RPMI7951 (cell line): ENCODE data around the gene MSGN1. TPM values are rescaled to one million over a fixed set of nuclear protein-coding genes. Genes with fewer than 3 reads are reported as not detected.

Experiments
- DNase-seq: peaks from one replicate; pipeline ENCODE4 v3.0.0-alpha.2; 2012; ENCODE audit warnings: low read depth
- total RNA-seq: library from RNA; depleted of rRNA; stranded (reverse); fragments of >200 nt; shearing (Covaris generic); gene quantifications from 2 replicates; pipeline ENCODE4 v1.2.3, GENCODE V29; 2014; rRNA removed

MSGN1 gene
- total RNA-seq, result not detected in 2 replicates

GRCh38 chr2:17816396-17817245 is at the start of gene MSGN1:
MSGN1 (plus strand) TSS chr2:17816460; CDS start chr2:17816519, 59 bp downstream.
- no peak for DNase-seq

- no peak for DNase-seq
Observed at GRCh38 chr2:17768894-17769293, 47.4 kb upstream of the MSGN1 start.

GRCh38 chr2:17771956-17772355 is 44.3 kb upstream of the MSGN1 start:
- DNase-seq, result no peak

GRCh38 chr2:17772532-17772931 is 43.7 kb upstream of the MSGN1 start:
- no peak for DNase-seq

DNA sequence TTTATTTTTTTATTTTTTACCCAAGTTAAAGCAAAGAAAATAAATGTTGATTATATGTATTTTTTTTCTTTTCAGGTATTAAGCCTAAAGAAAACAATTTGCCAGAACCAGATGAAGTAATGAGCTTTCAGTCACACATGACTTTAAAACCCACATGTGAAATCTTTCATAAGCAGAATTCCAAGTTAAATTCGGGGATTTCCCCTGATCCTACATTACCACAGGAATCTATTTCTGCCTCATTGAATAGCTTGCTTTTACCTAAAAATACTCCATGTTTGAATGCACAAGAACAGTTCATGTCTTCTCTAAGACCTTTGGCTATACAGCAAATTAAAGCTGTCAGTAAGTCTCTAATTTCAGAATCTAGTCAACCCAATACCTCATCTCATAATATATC is 35.7 kb upstream of the MSGN1 start:
- DNase-seq, result no peak

DNA sequence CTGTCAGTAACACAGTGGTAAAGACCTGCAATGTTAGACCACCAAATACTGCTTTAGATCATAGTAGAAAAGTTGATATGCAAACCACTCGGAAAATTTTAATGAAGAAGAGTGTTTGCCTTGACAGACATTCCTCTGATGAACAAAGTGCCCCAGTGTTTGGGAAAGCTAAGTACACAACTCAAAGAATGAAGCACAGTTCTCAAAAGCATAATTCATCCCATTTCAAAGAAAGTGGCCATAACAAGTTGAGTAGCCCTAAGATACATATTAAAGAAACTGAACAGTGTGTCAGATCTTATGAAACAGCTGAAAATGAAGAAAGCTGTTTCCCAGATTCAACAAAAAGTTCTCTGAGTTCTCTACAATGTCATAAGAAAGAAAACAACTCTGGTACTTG is 34.8 kb upstream of the MSGN1 start:
- DNase-seq, result peak; percentile 38

GRCh38 chr2:17786727-17787126 is 29.5 kb upstream of the MSGN1 start:
- DNase-seq, result no peak

DNA sequence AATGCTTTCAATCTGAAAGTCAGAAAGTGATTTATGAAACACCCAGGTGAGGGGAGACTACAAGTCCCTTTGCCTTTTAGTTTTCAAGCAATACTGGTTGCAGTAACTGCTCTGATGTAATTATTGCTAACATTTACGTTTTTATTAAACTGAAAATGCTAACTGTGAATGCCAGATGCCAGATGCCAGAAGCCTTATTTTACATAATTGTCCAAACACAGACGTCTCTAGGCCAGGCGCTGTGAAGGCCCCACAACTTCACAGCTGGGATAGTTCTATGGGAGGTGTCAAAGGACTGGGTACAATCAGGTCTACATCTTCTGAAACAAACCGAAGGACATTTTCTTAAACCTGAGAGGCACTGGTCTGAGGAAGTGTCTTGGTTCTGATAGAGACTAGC is 27.5 kb upstream of the MSGN1 start:
- DNase-seq, result no peak

- no peak for DNase-seq
Observed at GRCh38 chr2:17790536-17790935, 25.7 kb upstream of the MSGN1 start.

DNA sequence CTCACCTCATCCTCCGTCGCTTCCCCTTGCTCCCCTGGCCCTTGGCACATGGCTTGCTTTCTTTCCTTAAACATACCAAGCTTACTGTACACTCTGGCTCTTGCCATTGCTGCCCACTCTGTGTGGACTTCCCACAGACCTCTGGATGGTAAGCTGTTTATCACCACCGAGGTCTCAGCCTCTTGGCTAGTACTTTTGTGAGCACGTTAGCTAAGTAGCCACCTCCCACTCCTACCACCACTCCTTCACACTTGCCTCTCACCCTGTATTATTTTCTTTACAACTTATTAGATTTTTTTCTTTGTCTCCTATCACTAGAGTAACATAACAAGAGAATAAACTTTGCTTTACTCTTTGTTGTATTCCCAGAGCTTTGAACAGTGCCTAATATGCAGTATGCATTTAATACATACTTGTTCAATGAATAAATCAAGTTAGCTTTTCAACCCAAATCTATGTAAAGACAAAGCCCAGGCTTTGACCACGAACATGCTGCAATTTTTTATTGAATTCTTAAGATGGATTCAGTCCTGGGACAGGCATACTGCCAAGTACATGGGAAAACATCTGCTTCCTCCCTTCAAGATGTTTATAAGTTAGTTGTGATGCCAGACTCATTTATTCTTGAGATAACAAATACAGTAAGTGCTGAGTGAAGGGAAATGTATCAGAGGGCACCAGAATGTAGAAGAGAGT is 25.0 kb upstream of the MSGN1 start:
- peak; percentile 37 for DNase-seq

GRCh38 chr2:17791817-17792130 is 24.5 kb upstream of the MSGN1 start:
- DNase-seq, result no peak

- no peak for DNase-seq
Observed at GRCh38 chr2:17792515-17792914, 23.7 kb upstream of the MSGN1 start.

- DNase-seq, result no peak
Observed at GRCh38 chr2:17793296-17793695, 23.0 kb upstream of the MSGN1 start.

GRCh38 chr2:17793803-17794354 is 22.4 kb upstream of the MSGN1 start:
- DNase-seq, result no peak

- no peak for DNase-seq
Observed at GRCh38 chr2:17795309-17795708, 21.0 kb upstream of the MSGN1 start.

- DNase-seq, result no peak
Observed at GRCh38 chr2:17798338-17798737, 17.9 kb upstream of the MSGN1 start.

DNA sequence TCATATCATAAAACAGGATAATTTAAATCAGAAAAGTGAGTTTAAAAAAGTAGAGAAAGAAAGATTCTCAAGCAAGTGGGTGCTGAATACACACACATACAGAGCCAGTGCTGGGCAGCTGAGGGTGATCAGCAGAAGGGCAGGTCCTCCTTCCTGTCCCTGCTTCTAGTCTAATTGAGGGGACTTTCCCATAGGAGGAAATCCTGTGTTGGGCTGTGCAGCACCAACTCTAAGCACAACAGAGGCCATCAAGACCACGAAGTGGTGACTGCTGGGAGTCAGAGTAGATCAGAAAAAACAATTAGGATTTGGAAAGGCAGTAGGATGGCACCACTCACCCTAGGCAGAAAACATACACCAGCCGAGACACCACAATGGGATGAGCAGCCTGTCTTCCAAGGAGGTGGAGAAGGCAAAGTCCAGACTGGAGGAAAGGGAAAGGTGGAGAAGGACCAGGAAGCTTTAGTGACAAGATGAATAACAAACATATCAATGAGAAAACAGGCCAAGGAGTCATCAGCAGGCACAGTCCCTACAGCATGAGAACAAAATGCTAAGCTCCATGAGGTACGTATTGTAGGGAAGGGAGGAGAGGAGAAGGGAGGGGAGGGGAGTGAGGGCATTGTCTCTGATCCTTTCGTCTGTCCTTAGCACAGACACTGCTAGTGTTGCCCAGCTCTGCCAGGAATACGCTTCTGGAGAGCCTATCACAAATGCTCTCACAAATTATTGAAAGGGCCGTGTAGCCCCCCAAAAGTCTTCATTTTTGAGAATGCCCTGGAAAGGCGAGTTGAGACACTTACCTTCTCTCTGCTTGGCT is 16.7 kb upstream of the MSGN1 start:
- no peak for DNase-seq

GRCh38 chr2:17800219-17800618 is 16.0 kb upstream of the MSGN1 start:
- peak; percentile 63 for DNase-seq

DNA sequence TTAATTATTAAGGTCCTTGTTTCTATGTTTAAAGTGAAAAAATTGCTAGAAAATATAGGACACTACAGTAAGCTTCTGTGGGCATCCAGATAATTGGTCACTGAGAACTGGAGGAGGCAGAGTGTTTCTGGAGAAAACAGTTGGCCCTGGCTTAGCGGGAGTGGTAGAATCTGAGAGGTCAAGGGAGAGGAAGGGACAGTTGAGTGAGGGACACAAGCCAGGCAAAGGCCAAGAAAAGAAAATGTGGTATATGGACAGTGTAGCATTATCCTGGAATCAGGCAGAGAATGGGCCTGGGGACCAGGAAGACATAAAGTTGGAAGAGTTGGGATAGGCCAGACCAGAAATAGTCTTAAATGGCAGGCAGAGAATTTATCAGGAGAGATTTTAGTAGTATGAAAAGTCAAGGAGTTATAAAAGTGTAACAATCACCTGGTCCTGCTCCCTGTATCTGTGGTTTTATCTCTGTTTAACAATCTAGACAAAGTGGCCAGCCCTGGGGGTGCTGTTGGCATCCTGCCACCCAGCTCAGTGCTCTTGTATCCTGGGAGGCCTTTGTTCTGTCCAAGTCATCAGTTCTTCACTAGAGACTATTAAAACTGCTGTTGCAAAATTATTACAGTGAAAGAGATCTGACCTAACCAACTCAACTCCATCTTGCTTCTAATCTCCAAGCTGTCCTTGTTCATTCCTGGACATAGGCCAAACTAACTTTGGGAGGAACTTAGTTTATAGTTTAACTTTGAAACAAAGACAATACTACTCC is 15.4 kb upstream of the MSGN1 start:
- peak; percentile 63 for DNase-seq

GRCh38 chr2:17803497-17803896 is 12.8 kb upstream of the MSGN1 start:
- no peak for DNase-seq

GRCh38 chr2:17804358-17804757 is 11.9 kb upstream of the MSGN1 start:
- DNase-seq, result no peak
